Mucosa of descending colon (tissue), 3 donors: ENCODE data around the gene ARHGDIA. TPM values are rescaled to one million over a fixed set of nuclear protein-coding genes. Genes with fewer than 3 reads are reported as not detected.

Experiments used
- ATAC-seq: fragments of 200-7000 bp; cut with Tn5 transposase; one replicate; pipeline ENCODE4 v1.9.1; 2020; ENCODE audit warnings: mild to moderate bottlenecking, moderate library complexity
- DNase-seq, 3 donors: peaks; one replicate each; pipeline ENCODE4 v3.0.0-alpha.2; 2020
- H3K36me3 ChIP-seq: fragments of 200-600 bp; one replicate; pipeline ENCODE4 v1.8.0; 2021; ENCODE audit warnings: low read depth, mild to moderate bottlenecking
- H3K4me1 ChIP-seq: fragments of 200-600 bp; one replicate; pipeline ENCODE4 v1.8.0; 2021; ENCODE audit warnings: low read depth, mild to moderate bottlenecking
- H3K4me3 ChIP-seq: fragments of 200-600 bp; one replicate; pipeline ENCODE4 v1.8.0; 2021; ENCODE audit warnings: mild to moderate bottlenecking
- H3K9me3 ChIP-seq: fragments of 200-600 bp; one replicate; pipeline ENCODE4 v1.8.0; 2021; ENCODE audit warnings: mild to moderate bottlenecking
- CTCF ChIP-seq: fragments of 200-600 bp; IDR thresholded peaks from one replicate; pipeline ENCODE4 v1.8.0; 2022; ENCODE audit warnings: antibody characterized with exemption, mild to moderate bottlenecking
- intact Hi-C, 2 donors: fragments of 100-400 bp; cut with DNase I in 1 of 2; cut with micrococcal nuclease in 1 of 2; formaldehyde crosslinking; loops; one replicate each; pipeline versions ENCODE4 v1.11.0 to v1.11.1; 2022; cut with DNase I, micrococcal nuclease
- total RNA-seq, 3 donors: library from RNA; stranded (reverse); fragmentation: NEBNext Ultra II Directional in 2 of 3; extraction: Animal tissue kit (Norgen Biotek cat#: 25700) in 2 of 3; gene quantifications; one replicate each; pipeline versions ENCODE4 v1.2.1 to v1.2.4, GENCODE V29; 2021 to 2023
- donor health status: DM: no; HTN: no; CAD: no; lungs with moderate emphysema.
- donor health status: DM: no; HTN: no; CAD: no.
- donor health status: DM: no; HTN: yes; CAD: no.

Gene ARHGDIA
- total RNA-seq, 3 donors from 2014 or later = 326 to 473 (median 442) TPM

GRCh38 chr17:81821603-81822311 is 49.4 kb downstream of the ARHGDIA start:
- peak; percentile 77 for TF ChIP-seq CTCF
- H3K4me3 ChIP-seq = no peak overlapping the region
- peak; percentile 94 to 98 (median 98) for DNase-seq
- intact Hi-C loops = no loop called here
- H3K36me3 ChIP-seq = no peaks in the 10 kb centered on the region
- no peaks in the 10 kb centered on the region for H3K9me3 ChIP-seq
- H3K4me1 ChIP-seq = peaks cover 19% of the 10 kb centered on the region
- peak; percentile 95 for ATAC-seq

DNA sequence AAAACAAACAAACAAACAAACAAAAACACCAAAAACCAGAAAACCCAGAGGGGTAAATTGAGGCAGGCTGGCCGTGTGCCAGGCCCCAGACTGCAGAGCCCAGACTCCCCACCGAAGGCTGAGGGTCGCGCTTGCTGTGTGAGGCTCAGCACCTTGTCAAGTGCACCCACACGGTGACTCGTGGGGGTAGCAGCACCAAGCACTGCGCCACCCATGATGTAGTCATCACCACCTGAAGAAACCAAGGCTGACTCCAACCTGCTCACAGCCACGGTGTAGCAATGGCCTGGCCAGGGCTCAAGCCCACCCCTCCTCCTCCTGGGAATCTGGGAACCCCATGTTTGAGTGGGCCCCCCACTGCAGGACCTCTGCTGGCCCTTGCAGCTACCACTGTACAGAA is 50.0 kb downstream of the ARHGDIA start:
- no peaks in the 10 kb centered on the region for H3K9me3 ChIP-seq
- no peak overlapping the region for H3K4me3 ChIP-seq
- H3K36me3 ChIP-seq = no peaks in the 10 kb centered on the region
- TF ChIP-seq CTCF = no peak
- peaks cover 19% of the 10 kb centered on the region for H3K4me1 ChIP-seq
- DNase-seq (peak in 1 of 3 donors; percentile 55), ATAC-seq (no peak)
- intact Hi-C loops = no loop called here

DNA sequence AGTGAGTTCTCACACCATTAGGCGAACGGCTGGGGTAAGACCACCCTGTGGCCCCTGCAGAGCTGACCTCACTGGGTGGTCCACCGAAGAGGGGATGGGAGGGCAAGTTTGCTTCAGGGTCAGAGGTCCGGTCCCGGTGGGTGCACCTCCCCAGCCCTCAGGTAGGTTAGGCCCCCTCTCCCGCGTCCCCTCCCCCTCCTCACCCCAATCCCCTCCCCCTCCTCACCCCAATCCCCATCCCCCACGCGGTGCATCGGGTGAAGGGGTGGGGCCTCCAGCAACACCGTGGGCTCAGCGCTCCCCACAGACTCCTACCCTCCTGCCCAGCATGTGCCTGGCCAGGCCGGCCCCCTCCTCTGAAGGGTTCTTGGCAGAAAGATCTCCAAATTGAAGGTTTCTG is 51.4 kb downstream of the ARHGDIA start:
- no peak for TF ChIP-seq CTCF
- no peak for ATAC-seq
- no peaks in the 10 kb centered on the region for H3K9me3 ChIP-seq
- H3K4me1 ChIP-seq = peaks cover 23% of the 10 kb centered on the region
- intact Hi-C loops = no loop called here
- no peaks in the 10 kb centered on the region for H3K36me3 ChIP-seq
- DNase-seq = no peak
- H3K4me3 ChIP-seq = no peak overlapping the region

GRCh38 chr17:81817758-81818147 is 53.4 kb downstream of the ARHGDIA start:
- H3K4me3 ChIP-seq = no peak overlapping the region
- DNase-seq (no peak), ATAC-seq (no peak)
- H3K9me3 ChIP-seq = no peaks in the 10 kb centered on the region
- H3K36me3 ChIP-seq = no peaks in the 10 kb centered on the region
- H3K4me1 ChIP-seq = peaks cover 23% of the 10 kb centered on the region
- intact Hi-C loops = no loop called here
- no peak for TF ChIP-seq CTCF

Other genes with a start within 250 kb of the ARHGDIA start
- 10 to 100 TPM; 78.4 to 89.5 (median 78.6) TPM for gene NPLOC4, start 234.2 kb downstream of the ARHGDIA start, total RNA-seq
- gene TSPAN10, start 234.1 kb downstream of the ARHGDIA start, total RNA-seq = under 1 TPM; 0.27 to 0.47 (median 0.41) TPM
- gene PDE6G, start 214.8 kb downstream of the ARHGDIA start, total RNA-seq = 1 to 10 TPM in 1 of 3 donors, under 1 TPM in 1, not detected in 1; 0.39 to 1.2 TPM
- gene OXLD1, start 204.7 kb downstream of the ARHGDIA start, total RNA-seq = 10 to 100 TPM; 26.3 to 27.5 (median 26.8) TPM
- gene CCDC137, start 204.6 kb downstream of the ARHGDIA start, total RNA-seq = 10 to 100 TPM; 15.5 to 19.6 (median 15.6) TPM
- 10 to 100 TPM; 14.0 to 27.6 (median 26.1) TPM for gene ARL16, start 187.5 kb downstream of the ARHGDIA start, total RNA-seq
- 100 to 1,000 TPM in 2 of 3 donors, 10 to 100 TPM in 1; 91.4 to 126 (median 102) TPM for gene HGS, start 187.3 kb downstream of the ARHGDIA start, total RNA-seq
- gene MRPL12, start 168.0 kb downstream of the ARHGDIA start, total RNA-seq = 100 to 1,000 TPM in 2 of 3 donors, 10 to 100 TPM in 1; 69.0 to 109 (median 108) TPM
- gene SLC25A10, start 159.1 kb downstream of the ARHGDIA start, total RNA-seq = 10 to 100 TPM; 22.9 to 61.6 (median 57.6) TPM
- under 1 TPM; 0.22 to 0.98 (median 0.43) TPM for gene GCGR, start 67.2 kb downstream of the ARHGDIA start, total RNA-seq
- gene MCRIP1, start 38.0 kb downstream of the ARHGDIA start, total RNA-seq = 10 to 100 TPM; 21.2 to 80.2 (median 38.7) TPM
- gene PPP1R27, start 36.3 kb downstream of the ARHGDIA start, total RNA-seq = under 1 TPM in 2 of 3 donors, not detected in 1; 0.52 to 0.84 TPM
- 100 to 1,000 TPM; 354 to 727 (median 491) TPM for gene P4HB, start 10.8 kb downstream of the ARHGDIA start, total RNA-seq
- gene ALYREF, start 20.2 kb upstream of the ARHGDIA start, total RNA-seq = 10 to 100 TPM; 38.1 to 88.7 (median 43.3) TPM
- 10 to 100 TPM; 78.2 to 97.1 (median 81.3) TPM for gene ANAPC11, start 20.4 kb upstream of the ARHGDIA start, total RNA-seq
- gene NPB, start 30.9 kb upstream of the ARHGDIA start, total RNA-seq = under 1 TPM; 0.12 to 0.51 (median 0.26) TPM
- gene PCYT2, start 40.1 kb upstream of the ARHGDIA start, total RNA-seq = 10 to 100 TPM; 36.0 to 59.4 (median 58.3) TPM
- gene SIRT7, start 46.8 kb upstream of the ARHGDIA start, total RNA-seq = 10 to 100 TPM; 50.1 to 83.5 (median 73.7) TPM
- 10 to 100 TPM; 17.4 to 34.0 (median 21.1) TPM for gene MAFG, start 56.4 kb upstream of the ARHGDIA start, total RNA-seq
- 10 to 100 TPM; 14.7 to 35.0 (median 28.2) TPM for gene PYCR1, start 66.0 kb upstream of the ARHGDIA start, total RNA-seq
- under 1 TPM in 1 of 3 donors, not detected in 2; 0.13 TPM for gene MYADML2, start 75.9 kb upstream of the ARHGDIA start, total RNA-seq
- under 1 TPM in 1 of 3 donors, not detected in 2; 0.13 TPM for gene NOTUM, start 89.8 kb upstream of the ARHGDIA start, total RNA-seq
- 10 to 100 TPM; 33.1 to 35.2 (median 34.5) TPM for gene ASPSCR1, start 106.3 kb upstream of the ARHGDIA start, total RNA-seq
- gene CENPX, start 151.5 kb upstream of the ARHGDIA start, total RNA-seq = 100 to 1,000 TPM in 1 of 3 donors, 10 to 100 TPM in 2; 76.3 to 114 (median 81.3) TPM
- gene LRRC45, start 152.0 kb upstream of the ARHGDIA start, total RNA-seq = 10 to 100 TPM; 18.9 to 20.0 (median 19.8) TPM
- gene RAC3, start 160.3 kb upstream of the ARHGDIA start, total RNA-seq = 1 to 10 TPM; 3.4 to 6.2 (median 4.2) TPM
- gene DCXR, start 166.4 kb upstream of the ARHGDIA start, total RNA-seq = 100 to 1,000 TPM in 2 of 3 donors, 10 to 100 TPM in 1; 84.9 to 151 (median 124) TPM
- gene RFNG, start 180.5 kb upstream of the ARHGDIA start, total RNA-seq = 10 to 100 TPM; 30.7 to 37.9 (median 30.9) TPM
- 10 to 100 TPM; 73.6 to 81.6 (median 80.4) TPM for gene GPS1, start 180.6 kb upstream of the ARHGDIA start, total RNA-seq
- 100 to 1,000 TPM in 2 of 3 donors, 10 to 100 TPM in 1; 99.8 to 143 (median 138) TPM for gene DUS1L, start 194.5 kb upstream of the ARHGDIA start, total RNA-seq
- gene FASN, start 226.9 kb upstream of the ARHGDIA start, total RNA-seq = 100 to 1,000 TPM in 2 of 3 donors, 10 to 100 TPM in 1; 87.2 to 115 (median 102) TPM